ENCODE measurements around the gene FKBP5.

The FKBP5 gene

DNA sequence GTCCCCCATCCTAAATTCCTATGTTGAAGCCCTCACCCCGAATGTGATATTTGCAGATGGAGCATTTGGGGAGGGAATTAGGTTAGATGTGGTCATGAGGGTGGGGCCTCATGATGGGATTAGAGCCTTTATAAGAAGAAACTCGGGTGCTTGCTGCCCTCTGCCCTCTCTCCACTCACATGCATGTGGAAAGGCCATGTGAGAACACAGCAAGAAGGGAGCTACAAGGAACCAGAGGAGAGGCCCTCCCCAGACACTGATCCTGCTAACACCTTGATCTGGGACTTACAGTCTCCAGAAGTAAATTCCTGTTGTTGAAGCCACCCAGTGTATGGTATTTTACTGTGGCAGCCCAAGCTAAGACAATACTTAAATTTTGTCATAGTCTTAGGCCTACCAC lies 106.4 kb downstream of the FKBP5 start:
- Histone ChIP-seq H3K4me2 (ENCODE audit: low read depth, low read length) (no peak overlapping the region), H3K4me3 (ENCODE audit: low read length) (no peak overlapping the region), H3F3A (ENCODE audit: insufficient read depth, low read length) (peaks cover 7% of the 10 kb centered on the region; the same call in 1 of the 2 replicates), H3K36me3 (replicated peaks; ENCODE audit: insufficient read depth, low read length) (no peaks in the 10 kb centered on the region), H3K27ac (ENCODE audit: low read length) (no peak overlapping the region), H3K9ac (ENCODE audit: low read length) (no peak overlapping the region), H3K27me3 (replicated peaks; ENCODE audit: insufficient read depth, low read length) (no peaks in the 10 kb centered on the region), H3K79me2 (ENCODE audit: low read length) (no peaks in the 10 kb centered on the region), H4K20me1 (ENCODE audit: insufficient read depth, low read length) (no peaks in the 10 kb centered on the region), H3K9me3 (replicated peaks; ENCODE audit: insufficient read depth, low read length) (no peaks in the 10 kb centered on the region), H3K9me2 (replicated peaks; ENCODE audit: insufficient read depth, low read length) (no peaks in the 10 kb centered on the region), H2AFZ (ENCODE audit: low read length) (no peak overlapping the region), H3K4me1 (ENCODE audit: low read length) (peaks cover 10% of the 10 kb centered on the region)
- no peak for TF ChIP-seq EZH2 (optimal IDR thresholded peaks at IDR 0.05; ENCODE audit: low read depth, low read length)
- TF ChIP-seq EZH2phosphoT487 (IDR thresholded peaks at IDR 0.05; ENCODE audit: low read length): no peak
- TF ChIP-seq, protein P1, sequence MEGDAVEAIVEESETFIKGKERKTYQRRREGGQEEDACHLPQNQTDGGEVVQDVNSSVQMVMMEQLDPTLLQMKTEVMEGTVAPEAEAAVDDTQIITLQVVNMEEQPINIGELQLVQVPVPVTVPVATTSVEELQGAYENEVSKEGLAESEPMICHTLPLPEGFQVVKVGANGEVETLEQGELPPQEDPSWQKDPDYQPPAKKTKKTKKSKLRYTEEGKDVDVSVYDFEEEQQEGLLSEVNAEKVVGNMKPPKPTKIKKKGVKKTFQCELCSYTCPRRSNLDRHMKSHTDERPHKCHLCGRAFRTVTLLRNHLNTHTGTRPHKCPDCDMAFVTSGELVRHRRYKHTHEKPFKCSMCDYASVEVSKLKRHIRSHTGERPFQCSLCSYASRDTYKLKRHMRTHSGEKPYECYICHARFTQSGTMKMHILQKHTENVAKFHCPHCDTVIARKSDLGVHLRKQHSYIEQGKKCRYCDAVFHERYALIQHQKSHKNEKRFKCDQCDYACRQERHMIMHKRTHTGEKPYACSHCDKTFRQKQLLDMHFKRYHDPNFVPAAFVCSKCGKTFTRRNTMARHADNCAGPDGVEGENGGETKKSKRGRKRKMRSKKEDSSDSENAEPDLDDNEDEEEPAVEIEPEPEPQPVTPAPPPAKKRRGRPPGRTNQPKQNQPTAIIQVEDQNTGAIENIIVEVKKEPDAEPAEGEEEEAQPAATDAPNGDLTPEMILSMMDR (IDR thresholded peaks at IDR 0.05; ENCODE audit: low read length): no peak
- DNase-seq: no peak

- Histone ChIP-seq H4K20me1 (ENCODE audit: insufficient read depth, low read length) (no peaks in the 10 kb centered on the region), H3K4me3 (ENCODE audit: low read length) (no peak overlapping the region), H3K9me2 (replicated peaks; ENCODE audit: insufficient read depth, low read length) (no peaks in the 10 kb centered on the region), H3K36me3 (replicated peaks; ENCODE audit: insufficient read depth, low read length) (no peaks in the 10 kb centered on the region), H3K9ac (ENCODE audit: low read length) (no peak overlapping the region), H2AFZ (ENCODE audit: low read length) (0 out of 2 replicates have a peak overlapping the region, but pooled peaks have one; percentile 5), H3K79me2 (ENCODE audit: low read length) (no peaks in the 10 kb centered on the region), H3K4me1 (ENCODE audit: low read length) (peaks cover 10% of the 10 kb centered on the region), H3F3A (ENCODE audit: insufficient read depth, low read length) (peaks cover 7% of the 10 kb centered on the region; the same call in 1 of the 2 replicates), H3K9me3 (replicated peaks; ENCODE audit: insufficient read depth, low read length) (no peaks in the 10 kb centered on the region), H3K27me3 (replicated peaks; ENCODE audit: insufficient read depth, low read length) (no peaks in the 10 kb centered on the region), H3K4me2 (ENCODE audit: low read depth, low read length) (peak overlapping the region; percentile 19; the same call in 1 of the 2 replicates), H3K27ac (ENCODE audit: low read length) (peak overlapping the region; percentile 22; the same call in 1 of the 2 replicates)
- DNase-seq: peak; percentile 50
- TF ChIP-seq EZH2 (optimal IDR thresholded peaks at IDR 0.05; ENCODE audit: low read depth, low read length) (no peak), EZH2phosphoT487 (IDR thresholded peaks at IDR 0.05; ENCODE audit: low read length) (no peak)
- TF ChIP-seq, protein P1 (IDR thresholded peaks at IDR 0.05; ENCODE audit: low read length): no peak
Measured at GRCh38 chr6:35581633-35582032, 107.1 kb downstream of the FKBP5 start.

DNA sequence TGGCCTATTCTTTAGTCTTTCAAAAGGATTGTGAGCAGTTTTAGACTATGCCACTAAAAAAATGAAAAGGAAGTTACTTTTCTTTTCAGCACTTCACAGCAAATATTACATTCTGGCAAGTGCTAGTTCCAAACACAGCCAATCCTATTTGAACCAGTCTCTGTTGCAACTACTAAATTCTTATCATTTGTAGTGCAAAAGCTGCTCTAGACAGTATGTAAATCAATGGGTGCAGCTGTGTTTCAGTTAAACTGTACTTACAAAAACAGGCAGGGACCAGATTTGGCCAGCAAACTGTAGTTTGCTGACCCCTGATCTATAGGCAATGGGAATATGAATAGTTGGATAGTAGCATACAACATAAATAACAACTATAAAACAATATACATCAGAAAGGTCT lies 107.9 kb downstream of the FKBP5 start:
- peaks cover 7% of the 10 kb centered on the region; the same call in 1 of the 2 replicates for H3F3A ChIP-seq (ENCODE audit: insufficient read depth, low read length)
- no peak overlapping the region for H3K4me2 ChIP-seq (ENCODE audit: low read depth, low read length)
- H4K20me1 ChIP-seq (ENCODE audit: insufficient read depth, low read length): no peaks in the 10 kb centered on the region
- peaks cover 10% of the 10 kb centered on the region for H3K4me1 ChIP-seq (ENCODE audit: low read length)
- no peaks in the 10 kb centered on the region for H3K27me3 ChIP-seq (replicated peaks; ENCODE audit: insufficient read depth, low read length)
- H3K36me3 ChIP-seq (replicated peaks; ENCODE audit: insufficient read depth, low read length): no peaks in the 10 kb centered on the region
- no peak overlapping the region for H2AFZ ChIP-seq (ENCODE audit: low read length)
- no peak for DNase-seq
- no peaks in the 10 kb centered on the region for H3K79me2 ChIP-seq (ENCODE audit: low read length)
- no peak overlapping the region for H3K4me3 ChIP-seq (ENCODE audit: low read length)
- no peak overlapping the region for H3K27ac ChIP-seq (ENCODE audit: low read length)
- TF ChIP-seq EZH2 (optimal IDR thresholded peaks at IDR 0.05; ENCODE audit: low read depth, low read length): no peak
- TF ChIP-seq EZH2phosphoT487 (IDR thresholded peaks at IDR 0.05; ENCODE audit: low read length): no peak
- no peaks in the 10 kb centered on the region for H3K9me2 ChIP-seq (replicated peaks; ENCODE audit: insufficient read depth, low read length)
- H3K9ac ChIP-seq (ENCODE audit: low read length): no peak overlapping the region
- no peaks in the 10 kb centered on the region for H3K9me3 ChIP-seq (replicated peaks; ENCODE audit: insufficient read depth, low read length)

DNA sequence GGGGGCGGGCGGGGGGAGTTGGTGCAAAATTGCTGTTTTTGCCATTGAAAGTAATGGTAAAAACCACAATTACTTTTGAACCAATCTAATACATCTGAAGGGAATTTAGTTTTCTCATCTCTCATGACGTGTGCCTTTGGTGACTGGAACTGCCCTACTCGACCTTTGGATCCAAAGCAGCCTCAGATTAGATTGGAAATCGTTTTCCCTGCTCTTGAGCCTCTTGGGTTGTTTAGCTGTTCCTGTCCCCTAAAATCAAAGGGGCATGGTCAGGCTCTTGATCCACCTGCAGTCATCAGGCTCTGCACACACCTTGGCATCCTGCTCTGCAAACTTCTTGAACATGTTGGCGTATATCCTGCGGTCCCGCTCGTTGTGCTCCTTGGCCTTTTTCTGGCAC lies 112.0 kb downstream of the FKBP5 start:
- TF ChIP-seq, protein P1 (IDR thresholded peaks at IDR 0.05; ENCODE audit: low read length): no peak
- TF ChIP-seq EZH2phosphoT487 (IDR thresholded peaks at IDR 0.05; ENCODE audit: low read length): no peak
- TF ChIP-seq EZH2 (optimal IDR thresholded peaks at IDR 0.05; ENCODE audit: low read depth, low read length): no peak
- no peak overlapping the region for H3K4me2 ChIP-seq (ENCODE audit: low read depth, low read length)
- no peak overlapping the region for H3K27ac ChIP-seq (ENCODE audit: low read length)
- no peaks in the 10 kb centered on the region for H3K79me2 ChIP-seq (ENCODE audit: low read length)
- H2AFZ ChIP-seq (ENCODE audit: low read length): no peak overlapping the region
- H3K9ac ChIP-seq (ENCODE audit: low read length): no peak overlapping the region
- no peak for DNase-seq
- peaks cover 1% of the 10 kb centered on the region; the same call in 1 of the 2 replicates for H3F3A ChIP-seq (ENCODE audit: insufficient read depth, low read length)
- no peaks in the 10 kb centered on the region for H3K27me3 ChIP-seq (replicated peaks; ENCODE audit: insufficient read depth, low read length)
- H3K9me2 ChIP-seq (replicated peaks; ENCODE audit: insufficient read depth, low read length): no peaks in the 10 kb centered on the region
- H3K36me3 ChIP-seq (replicated peaks; ENCODE audit: insufficient read depth, low read length): no peaks in the 10 kb centered on the region
- peaks cover 3% of the 10 kb centered on the region for H3K4me1 ChIP-seq (ENCODE audit: low read length)
- H4K20me1 ChIP-seq (ENCODE audit: insufficient read depth, low read length): no peaks in the 10 kb centered on the region
- H3K9me3 ChIP-seq (replicated peaks; ENCODE audit: insufficient read depth, low read length): no peaks in the 10 kb centered on the region
- H3K4me3 ChIP-seq (ENCODE audit: low read length): no peak overlapping the region

Measured in MM.1S (cell line).